ENCODE data around the gene RRAS2.
"Not testable (repeated sequence)": the region's sequence is repeated elsewhere in the genome, so short reads cannot be mapped to it uniquely, and the experiment has no call there.

RRAS2 gene

DNA sequence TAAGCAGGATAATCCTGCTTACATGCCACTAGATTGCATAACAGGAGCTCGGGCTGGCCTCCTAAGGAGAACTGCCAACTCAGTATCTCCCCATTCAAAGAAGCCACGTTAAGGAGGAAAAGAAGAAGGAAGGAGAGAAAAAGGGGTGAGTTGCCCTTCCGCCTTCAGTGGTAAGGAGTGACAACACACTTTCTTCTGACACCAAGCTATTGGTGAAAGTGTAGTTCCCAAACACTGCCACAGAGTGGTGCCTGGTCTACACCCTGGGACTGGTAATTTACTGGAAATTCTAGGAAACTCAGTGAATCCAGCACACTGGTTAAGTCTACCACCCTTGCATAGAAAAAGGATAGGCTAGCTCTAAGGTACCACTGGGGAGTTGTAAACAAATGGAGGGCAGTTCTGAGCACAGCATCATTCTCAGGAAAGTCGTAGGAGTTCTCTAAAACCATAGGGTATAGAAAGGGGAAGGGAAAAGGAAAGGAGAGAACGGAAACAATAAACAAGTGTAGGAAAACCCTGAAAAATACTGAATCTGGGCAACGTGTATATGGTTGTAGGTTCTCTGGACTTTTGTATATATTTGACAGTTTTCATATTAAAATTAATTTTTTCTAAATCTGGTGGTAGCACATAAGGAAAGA, 58.2 kb downstream of the RRAS2 start:
- DNase-seq (ENCODE audit: low read depth) = peak; percentile 79
- TF ChIP-seq, protein P1, sequence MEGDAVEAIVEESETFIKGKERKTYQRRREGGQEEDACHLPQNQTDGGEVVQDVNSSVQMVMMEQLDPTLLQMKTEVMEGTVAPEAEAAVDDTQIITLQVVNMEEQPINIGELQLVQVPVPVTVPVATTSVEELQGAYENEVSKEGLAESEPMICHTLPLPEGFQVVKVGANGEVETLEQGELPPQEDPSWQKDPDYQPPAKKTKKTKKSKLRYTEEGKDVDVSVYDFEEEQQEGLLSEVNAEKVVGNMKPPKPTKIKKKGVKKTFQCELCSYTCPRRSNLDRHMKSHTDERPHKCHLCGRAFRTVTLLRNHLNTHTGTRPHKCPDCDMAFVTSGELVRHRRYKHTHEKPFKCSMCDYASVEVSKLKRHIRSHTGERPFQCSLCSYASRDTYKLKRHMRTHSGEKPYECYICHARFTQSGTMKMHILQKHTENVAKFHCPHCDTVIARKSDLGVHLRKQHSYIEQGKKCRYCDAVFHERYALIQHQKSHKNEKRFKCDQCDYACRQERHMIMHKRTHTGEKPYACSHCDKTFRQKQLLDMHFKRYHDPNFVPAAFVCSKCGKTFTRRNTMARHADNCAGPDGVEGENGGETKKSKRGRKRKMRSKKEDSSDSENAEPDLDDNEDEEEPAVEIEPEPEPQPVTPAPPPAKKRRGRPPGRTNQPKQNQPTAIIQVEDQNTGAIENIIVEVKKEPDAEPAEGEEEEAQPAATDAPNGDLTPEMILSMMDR (IDR thresholded peaks at IDR 0.05; ENCODE audit: insufficient read depth, low read depth, low read length, missing control alignments) = peak; percentile 90
- no peak overlapping the region for H3K4me3 ChIP-seq (ENCODE audit: low read length)

DNA sequence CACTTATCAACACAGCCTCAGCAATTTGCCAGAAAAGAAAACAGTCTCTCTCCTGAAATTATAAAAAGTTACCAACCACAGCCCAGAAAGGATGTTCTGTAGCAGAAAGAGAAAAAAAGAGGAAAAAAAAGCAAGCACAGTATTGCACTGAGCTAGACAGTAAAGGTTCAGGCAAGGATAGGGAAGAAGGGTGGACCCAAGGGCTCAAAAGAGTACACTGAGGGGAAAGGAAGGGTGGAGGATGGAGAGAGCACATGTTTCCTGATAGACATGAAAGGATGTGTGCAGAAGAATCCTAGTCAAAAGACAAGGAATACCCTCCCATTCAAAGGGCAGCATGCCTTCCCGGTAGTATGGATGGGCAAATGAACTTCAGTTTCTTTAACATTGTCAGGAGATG, 59.1 kb downstream of the RRAS2 start:
- no peak for DNase-seq (ENCODE audit: low read depth)
- TF ChIP-seq, protein P1 (IDR thresholded peaks at IDR 0.05; ENCODE audit: insufficient read depth, low read depth, low read length, missing control alignments) = no peak
- no peak overlapping the region for H3K4me3 ChIP-seq (ENCODE audit: low read length)

DNA sequence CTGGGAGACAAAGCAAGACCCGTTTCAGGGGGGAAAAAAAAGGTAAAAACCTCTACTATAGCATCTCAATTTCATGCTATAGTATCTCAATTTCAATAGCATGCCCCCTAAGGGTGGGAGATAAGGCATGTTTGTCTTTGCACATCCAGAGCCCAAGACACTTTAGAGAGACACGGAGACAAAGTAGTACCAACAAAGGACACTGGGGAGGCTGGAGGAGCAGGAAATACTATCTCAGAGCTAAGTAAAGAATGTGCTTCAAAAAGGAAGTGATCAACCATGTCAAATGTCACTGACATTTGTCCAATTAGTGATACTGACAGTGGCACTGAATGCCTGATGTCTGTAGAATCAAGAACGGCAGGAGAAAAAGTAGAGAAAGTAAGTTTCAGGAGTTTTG, 68.6 kb downstream of the RRAS2 start:
- no peak overlapping the region for H3K4me3 ChIP-seq (ENCODE audit: low read length)
- no peak for DNase-seq (ENCODE audit: low read depth)
- TF ChIP-seq, protein P1 (IDR thresholded peaks at IDR 0.05; ENCODE audit: insufficient read depth, low read depth, low read length, missing control alignments) = no peak

DNA sequence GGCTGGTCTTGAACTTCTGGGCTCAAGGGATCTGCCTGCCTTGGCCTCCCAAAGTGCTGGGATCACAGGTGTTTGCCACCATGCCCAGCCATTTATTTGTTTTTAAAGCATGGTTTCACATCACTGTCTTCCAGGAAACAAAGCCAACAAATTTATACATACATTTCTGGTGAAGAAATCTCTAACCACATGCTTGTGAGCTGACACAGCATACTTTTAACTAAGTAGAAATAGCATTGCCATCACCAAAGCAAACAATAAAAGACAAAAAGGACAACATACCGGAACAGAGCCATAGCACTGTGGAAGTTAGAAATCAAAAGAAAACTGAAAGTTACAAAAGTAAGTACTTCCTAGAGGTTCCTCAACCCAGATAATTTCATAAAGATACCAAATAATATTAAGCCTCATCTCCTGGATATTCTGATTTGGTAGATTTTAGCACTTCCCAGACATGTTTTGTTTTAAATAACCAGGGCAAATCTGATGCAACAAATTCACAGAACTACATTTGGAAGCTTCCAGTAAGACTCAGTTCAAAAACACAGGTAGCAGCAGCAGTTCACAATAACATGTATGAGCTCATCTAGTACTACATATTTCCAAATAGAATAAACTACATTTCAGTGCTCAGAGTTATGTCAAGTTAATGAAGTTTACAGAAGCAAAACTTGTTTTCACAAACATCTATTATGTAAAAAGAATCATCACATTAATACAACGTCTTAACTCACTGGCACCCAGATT, 70.6 kb downstream of the RRAS2 start:
- peak; percentile 51 for DNase-seq (ENCODE audit: low read depth)
- TF ChIP-seq, protein P1 (IDR thresholded peaks at IDR 0.05; ENCODE audit: insufficient read depth, low read depth, low read length, missing control alignments) = no peak
- no peak overlapping the region for H3K4me3 ChIP-seq (ENCODE audit: low read length)

DNA sequence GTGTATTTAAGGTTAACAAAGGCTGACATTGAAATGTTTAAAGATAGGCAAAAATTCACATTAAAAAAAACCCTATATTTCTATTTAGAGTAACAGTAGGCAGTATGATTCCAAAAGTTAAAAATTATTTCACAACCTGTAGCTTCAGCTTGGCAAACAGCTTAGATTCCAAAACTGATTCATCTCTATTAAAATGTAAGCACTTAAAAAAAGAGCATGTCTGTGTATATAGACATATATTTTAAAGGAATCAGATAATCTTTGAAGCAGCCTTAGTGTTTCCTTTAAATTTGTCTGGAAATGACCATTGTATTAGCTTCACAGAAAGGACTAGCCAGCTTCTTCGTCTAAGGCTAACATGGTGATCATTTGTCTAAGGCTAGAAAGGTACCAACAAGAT, 80.1 kb downstream of the RRAS2 start:
- DNase-seq (ENCODE audit: low read depth); H3K4me3 ChIP-seq (ENCODE audit: low read length): not testable (repeated sequence)

DNA sequence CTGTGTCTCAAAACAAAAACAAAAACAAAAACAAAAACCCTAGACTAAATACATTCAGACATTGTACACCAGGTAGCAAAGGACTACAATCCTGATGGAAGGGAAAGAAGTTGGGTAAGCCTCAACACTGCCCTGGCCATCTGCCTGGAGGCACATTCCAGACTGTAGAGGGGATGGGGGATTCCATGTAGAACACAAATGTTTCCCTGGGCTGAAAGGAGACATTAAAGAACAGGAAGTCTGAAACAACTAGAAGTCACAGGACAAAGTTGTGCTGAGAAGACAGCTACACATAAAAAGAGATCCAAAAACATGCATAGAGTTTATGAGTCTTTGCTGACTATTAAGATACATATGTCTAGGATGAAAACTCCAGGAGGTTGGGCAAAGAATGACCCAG, 83.9 kb downstream of the RRAS2 start:
- no peak for DNase-seq (ENCODE audit: low read depth)
- H3K4me3 ChIP-seq (ENCODE audit: low read length) = no peak overlapping the region
- TF ChIP-seq, protein P1 (IDR thresholded peaks at IDR 0.05; ENCODE audit: insufficient read depth, low read depth, low read length, missing control alignments) = no peak

DNA sequence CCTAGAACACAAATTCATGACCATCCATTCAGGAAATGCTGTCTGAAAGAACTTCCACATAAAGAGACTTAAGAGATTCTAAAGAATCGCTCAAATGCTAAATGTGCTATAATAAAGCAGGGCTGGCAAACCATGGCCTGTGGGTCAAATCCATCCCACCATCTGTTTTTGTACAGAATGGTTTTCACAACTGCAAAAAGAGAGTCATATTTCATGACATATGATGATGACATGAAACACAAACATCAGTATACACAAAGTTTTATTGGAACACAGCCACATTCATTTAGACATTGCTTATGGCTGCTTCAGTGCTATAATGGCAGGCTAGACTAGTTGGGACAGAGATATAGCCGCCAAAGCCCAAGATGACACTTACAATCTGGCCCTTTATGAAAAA, 85.1 kb downstream of the RRAS2 start:
- no peak for DNase-seq (ENCODE audit: low read depth)
- H3K4me3 ChIP-seq (ENCODE audit: low read length) = no peak overlapping the region
- TF ChIP-seq, protein P1 (IDR thresholded peaks at IDR 0.05; ENCODE audit: insufficient read depth, low read depth, low read length, missing control alignments) = no peak
